K562 (cell line): ENCODE data around the gene SLC30A1. TPM values are rescaled to one million over a fixed set of nuclear protein-coding genes. Genes with fewer than 3 reads are reported as not detected.

Experiments
- C11orf30 ChIP-seq: fragments of 450-650 bp; IDR thresholded peaks from 2 replicates; pipeline ENCODE4 v1.6.1; 2016; ENCODE audit warnings: low read depth, mild to moderate bottlenecking
- CCNT2 ChIP-seq: IDR thresholded peaks from 2 replicates; pipeline ENCODE4 v1.6.1; 2011; ENCODE audit warnings: borderline replicate concordance, low read depth, mild to moderate bottlenecking, moderate library complexity, mixed read lengths, low read length; ENCODE audit not compliant: insufficient read length; ENCODE audit errors: extremely low read depth
- CEBPZ ChIP-seq: fragments of 150-350 bp; IDR thresholded peaks from 2 replicates; pipeline ENCODE4 v1.6.1; 2014; ENCODE audit warnings: low read depth, mild to moderate bottlenecking, low read length, borderline replicate concordance
- DEAF1 ChIP-seq: fragments of 450-650 bp; formaldehyde crosslinking; IDR thresholded peaks from 2 replicates; pipeline ENCODE4 v1.4.0; 2020; ENCODE audit warnings: mild to moderate bottlenecking, moderate library complexity
- EWSR1 ChIP-seq: fragments of 450-650 bp; IDR thresholded peaks from 2 replicates; pipeline ENCODE4 v1.6.1; 2018; ENCODE audit warnings: borderline replicate concordance, mild to moderate bottlenecking, low read depth, moderate library complexity; ENCODE audit not compliant: partially characterized antibody
- FOXK2 ChIP-seq, 2 experiments: fragments of 450-650 bp; IDR thresholded peaks in 1 of 2; conservative IDR thresholded peaks in 1 of 2; 2 replicates each; pipeline ENCODE4 v1.6.1; 2016; ENCODE audit warnings: low read depth in 2 of 2, mild to moderate bottlenecking in 1 of 2
- HNRNPK ChIP-seq: fragments of 200-400 bp; formaldehyde crosslinking; IDR thresholded peaks from one replicate; pipeline ENCODE4 v1.6.1; 2018; ENCODE audit warnings: mild to moderate bottlenecking, low read depth, low read length; ENCODE audit not compliant: poor library complexity, severe bottlenecking
- KAT8 ChIP-seq: fragments of 450-650 bp; IDR thresholded peaks from 2 replicates; pipeline ENCODE4 v1.6.1; 2016; ENCODE audit warnings: low read depth, mild to moderate bottlenecking
- MAFF ChIP-seq: IDR thresholded peaks from 2 replicates; pipeline ENCODE4 v1.6.1; 2012; ENCODE audit warnings: low read length, improper control_type of control experiment
- MITF ChIP-seq: IDR thresholded peaks from 2 replicates; pipeline ENCODE4 v1.6.1; 2014; ENCODE audit warnings: antibody characterized with exemption
- PHF21A ChIP-seq: fragments of 450-650 bp; IDR thresholded peaks from 2 replicates; pipeline ENCODE4 v1.6.1; 2017; ENCODE audit warnings: low read depth, borderline replicate concordance
- POLR2H ChIP-seq: IDR thresholded peaks from 2 replicates; pipeline ENCODE4 v1.6.1; 2016; ENCODE audit warnings: missing genetic modification characterization, low read depth, mild to moderate bottlenecking, control low read depth, missing compliant biosample characterization, moderate library complexity
- RCOR1 ChIP-seq, 2 experiments: IDR thresholded peaks; 2 replicates each; pipeline ENCODE4 v1.6.1; 2012; ENCODE audit warnings: low read depth in 2 of 2, low read length in 2 of 2, borderline replicate concordance in 1 of 2, improper control_type of control experiment in 1 of 2
- RNF2 ChIP-seq: sonication (generic); IDR thresholded peaks from 2 replicates; pipeline ENCODE4 v1.6.1; 2016
- WHSC1 ChIP-seq: IDR thresholded peaks from one replicate; pipeline ENCODE4 v1.6.1; 2012; ENCODE audit warnings: low read length, control low read depth, inconsistent platforms
- ZFP30 ChIP-seq: fragments of 250-450 bp; sonication (Bioruptor Pico); IDR thresholded peaks from 2 replicates; pipeline ENCODE4 v1.8.0; 2022; ENCODE audit warnings: moderate library complexity, mild to moderate bottlenecking, inconsistent platforms, borderline replicate concordance
- polyA plus RNA-seq, 8 experiments: library from polyadenylated mRNA; depleted of rRNA in 4 of 8; stranded (reverse) in 5 of 8; unstranded in 3 of 8; fragments of >200 nt; fragmentation: Nextera tagmentation in 2 of 8; fragmentation: Illumina TruSeq in 1 of 8; extraction: Ambion mirVana in 2 of 8; extraction: Trizol in 1 of 8; gene quantifications; 2 replicates each; pipeline versions ENCODE4 v1.2.1 to v1.2.3, GENCODE V29; 2011 to 2014; ENCODE audit warnings: inconsistent platforms in 1 of 8, missing spikeins in 1 of 8
- total RNA-seq, 7 experiments: library from RNA; depleted of rRNA in 6 of 7; stranded (reverse); fragments of >200 nt in 6 of 7; fragmentation: Illumina TruSeq in 2 of 7; extraction: Trizol in 2 of 7; gene quantifications; 2 replicates each; pipeline versions ENCODE4 v1.2.1 to v1.2.3, GENCODE V29; 2011 to 2021; ENCODE audit warnings: low replicate concordance in 1 of 7
- TF ChIP-seq, protein P1 (sequence below): fragments of 250-450 bp; sonication (Bioruptor Pico); IDR thresholded peaks from 2 replicates; pipeline ENCODE4 v1.8.0; 2021; ENCODE audit warnings: borderline replicate concordance, mild to moderate bottlenecking, moderate library complexity; ENCODE audit not compliant: poor library complexity, severe bottlenecking
- TF ChIP-seq, protein P2 (sequence below): conservative IDR thresholded peaks from 2 replicates; pipeline ENCODE4 v1.6.1; 2011; ENCODE audit warnings: low read depth, mild to moderate bottlenecking, low read length; ENCODE audit not compliant: control insufficient read depth

The SLC30A1 gene
- total and polyA plus RNA-seq, 9 of the 15 experiments (the other 6 are each of a cell fraction or from before 2014, with no cell fraction given) = 4.1 to 14.4 (median 6.6) TPM

DNA sequence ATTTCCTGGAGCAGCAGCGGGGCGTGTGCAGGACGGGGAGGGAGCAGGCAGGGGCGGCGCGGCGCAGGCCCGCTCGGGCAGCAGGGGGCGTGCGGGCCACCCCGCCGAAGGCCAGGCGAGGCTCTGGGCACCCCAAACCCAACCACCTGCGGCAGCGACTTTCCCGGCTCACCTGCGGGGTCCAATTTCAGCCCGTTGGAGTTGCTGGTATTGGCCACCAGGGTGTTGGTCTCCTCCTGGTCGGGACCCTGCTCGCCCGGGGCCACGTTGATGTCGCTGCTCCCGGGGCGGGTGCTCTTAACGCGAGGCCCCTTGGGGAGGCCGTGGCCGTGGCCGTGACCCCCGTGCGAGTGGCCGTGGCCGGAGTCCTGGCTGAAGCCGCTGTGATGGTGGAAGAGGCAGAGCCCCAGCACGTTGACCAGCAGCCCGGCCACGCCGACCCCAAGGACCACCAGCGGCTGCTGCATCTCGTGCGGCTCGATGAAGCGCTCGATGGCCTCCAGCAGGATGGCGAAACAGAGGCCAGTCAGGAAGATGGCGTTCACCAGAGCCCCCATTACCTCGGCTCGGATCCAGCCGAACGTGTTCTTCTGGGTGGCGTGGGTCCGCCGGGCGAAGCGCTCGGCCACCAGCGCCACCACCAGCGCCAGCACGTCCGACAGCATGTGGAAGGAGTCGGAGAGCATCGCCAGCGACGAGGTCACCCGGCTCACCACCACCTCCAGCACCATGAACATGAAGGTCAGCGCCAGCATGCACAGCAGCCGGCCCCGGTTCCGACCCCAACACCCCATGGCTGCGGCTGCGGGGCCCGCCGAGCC lies 932 bp downstream of the SLC30A1 start (continued):
- TF ChIP-seq, protein P1, sequence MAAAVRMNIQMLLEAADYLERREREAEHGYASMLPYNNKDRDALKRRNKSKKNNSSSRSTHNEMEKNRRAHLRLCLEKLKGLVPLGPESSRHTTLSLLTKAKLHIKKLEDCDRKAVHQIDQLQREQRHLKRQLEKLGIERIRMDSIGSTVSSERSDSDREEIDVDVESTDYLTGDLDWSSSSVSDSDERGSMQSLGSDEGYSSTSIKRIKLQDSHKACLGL (CRISPR knock-in tag) = no peak
- TF ChIP-seq EWSR1 = no peak
- TF ChIP-seq C11orf30 = no peak
- TF ChIP-seq MITF = no peak
- TF ChIP-seq MAFF = no peak
- no peak for TF ChIP-seq KAT8
- TF ChIP-seq HNRNPK = no peak
- peak; percentile 90 for TF ChIP-seq CCNT2
- no peak for TF ChIP-seq CEBPZ
- peak; percentile 72 for TF ChIP-seq DEAF1 (CRISPR knock-in tag)
- TF ChIP-seq ZFP30 (CRISPR knock-in tag) = no peak
- no peak for TF ChIP-seq FOXK2 (conservative IDR thresholded peaks at IDR 0.05 in 1 of 2, IDR thresholded peaks at IDR 0.05 in 1 of 2; ENCODE audit: low read depth in 2 of 2)
- TF ChIP-seq WHSC1 = no peak
- TF ChIP-seq PHF21A = no peak
- TF ChIP-seq RNF2 = peak; percentile 39; the same call in 1 of the 2 replicates
- TF ChIP-seq POLR2H (tag) = no peak
- TF ChIP-seq, protein P2, sequence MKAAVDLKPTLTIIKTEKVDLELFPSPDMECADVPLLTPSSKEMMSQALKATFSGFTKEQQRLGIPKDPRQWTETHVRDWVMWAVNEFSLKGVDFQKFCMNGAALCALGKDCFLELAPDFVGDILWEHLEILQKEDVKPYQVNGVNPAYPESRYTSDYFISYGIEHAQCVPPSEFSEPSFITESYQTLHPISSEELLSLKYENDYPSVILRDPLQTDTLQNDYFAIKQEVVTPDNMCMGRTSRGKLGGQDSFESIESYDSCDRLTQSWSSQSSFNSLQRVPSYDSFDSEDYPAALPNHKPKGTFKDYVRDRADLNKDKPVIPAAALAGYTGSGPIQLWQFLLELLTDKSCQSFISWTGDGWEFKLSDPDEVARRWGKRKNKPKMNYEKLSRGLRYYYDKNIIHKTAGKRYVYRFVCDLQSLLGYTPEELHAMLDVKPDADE = no peak; the same call in 1 of the 2 replicates
- peak in 1 of 2 experiments; percentile 74; a peak in 2 of 4 replicates for TF ChIP-seq RCOR1 (IDR thresholded peaks at IDR 0.05; ENCODE audit: borderline replicate concordance in 1 of 2, low read depth in 2 of 2, low read length in 2 of 2)
